HUES6 (cell line): Measurements from ENCODE around the gene DCXR.

ENCODE experiments used
- H3K27ac ChIP-seq: 2 replicates; pipeline ENCODE4 v1.7.0; 2013; ENCODE audit warnings: low read depth, mild to moderate bottlenecking, low read length, inconsistent platforms
- H3K27me3 ChIP-seq: 2 replicates; pipeline ENCODE4 v1.6.1; 2013; ENCODE audit warnings: low read length; ENCODE audit not compliant: control insufficient read depth, insufficient read depth
- H3K36me3 ChIP-seq: 2 replicates; pipeline ENCODE4 v1.6.1; 2013; ENCODE audit warnings: low read length; ENCODE audit not compliant: control insufficient read depth, insufficient read depth
- H3K4me1 ChIP-seq: 2 replicates; pipeline ENCODE4 v1.6.1; 2013; ENCODE audit warnings: low read length; ENCODE audit not compliant: control insufficient read depth, insufficient read depth
- H3K4me3 ChIP-seq: 2 replicates; pipeline ENCODE4 v1.5.1; 2013; ENCODE audit warnings: low read depth, low read length
- H3K9ac ChIP-seq: one replicate; pipeline ENCODE4 v1.6.1; 2013; ENCODE audit warnings: mild to moderate bottlenecking, low read length
- H3K9me3 ChIP-seq: 2 replicates; pipeline ENCODE4 v1.6.1; 2013; ENCODE audit warnings: low read depth, low read length; ENCODE audit not compliant: control insufficient read depth, insufficient read depth

The DCXR gene

DNA sequence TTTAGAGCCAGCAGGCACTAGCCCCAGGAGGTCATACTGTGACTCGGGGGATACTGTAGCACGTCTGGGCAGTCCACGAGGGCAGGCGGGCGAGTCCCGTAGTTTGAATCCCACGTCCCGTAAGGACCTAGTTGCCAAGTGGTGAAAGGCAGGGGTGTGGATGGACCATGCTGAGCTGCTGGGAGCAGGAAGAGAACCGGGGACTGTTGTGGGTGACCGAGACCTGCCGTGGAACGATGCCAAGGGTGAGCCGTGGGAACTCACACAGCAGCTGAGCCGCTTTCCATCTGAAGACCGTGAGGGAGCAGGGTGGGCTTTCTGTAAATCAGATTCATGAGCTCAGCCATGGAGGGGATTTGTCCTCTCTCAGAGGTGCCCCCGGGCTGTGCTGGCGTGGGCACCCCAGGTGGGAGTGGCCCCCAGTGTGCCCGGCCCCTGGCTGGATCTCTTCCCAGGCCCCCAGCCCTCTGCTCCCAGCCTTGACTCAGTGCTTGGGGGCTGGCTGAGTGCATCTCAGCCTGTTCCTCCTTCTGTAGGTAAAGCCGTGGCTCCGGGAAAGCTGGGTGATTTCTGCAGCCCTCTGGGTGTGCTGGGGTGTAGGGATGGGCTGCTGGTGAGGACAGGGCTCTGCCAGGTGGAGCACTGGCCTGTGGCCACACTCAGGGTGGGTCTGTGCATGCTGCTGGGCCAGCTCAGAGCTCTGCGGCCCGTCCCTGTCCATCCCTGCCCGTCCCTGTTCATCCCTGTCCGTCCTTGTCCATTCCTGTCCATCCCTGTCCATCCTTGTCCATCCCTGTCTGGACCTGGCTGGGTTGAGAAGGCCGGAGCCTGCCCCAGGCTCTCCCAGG lies 46.4 kb downstream of the DCXR start:
- H3K27ac ChIP-seq = peak overlapping the region; percentile 43; the same call in 1 of the 2 replicates
- no peaks in the 10 kb centered on the region for H3K9me3 ChIP-seq
- H3K4me1 ChIP-seq = peaks cover 33% of the 10 kb centered on the region
- H3K9ac ChIP-seq = peak overlapping the region; percentile 58
- peaks cover 21% of the 10 kb centered on the region for H3K36me3 ChIP-seq
- H3K27me3 ChIP-seq = no peaks in the 10 kb centered on the region
- H3K4me3 ChIP-seq = no peak overlapping the region; the same call in 1 of the 2 replicates

DNA sequence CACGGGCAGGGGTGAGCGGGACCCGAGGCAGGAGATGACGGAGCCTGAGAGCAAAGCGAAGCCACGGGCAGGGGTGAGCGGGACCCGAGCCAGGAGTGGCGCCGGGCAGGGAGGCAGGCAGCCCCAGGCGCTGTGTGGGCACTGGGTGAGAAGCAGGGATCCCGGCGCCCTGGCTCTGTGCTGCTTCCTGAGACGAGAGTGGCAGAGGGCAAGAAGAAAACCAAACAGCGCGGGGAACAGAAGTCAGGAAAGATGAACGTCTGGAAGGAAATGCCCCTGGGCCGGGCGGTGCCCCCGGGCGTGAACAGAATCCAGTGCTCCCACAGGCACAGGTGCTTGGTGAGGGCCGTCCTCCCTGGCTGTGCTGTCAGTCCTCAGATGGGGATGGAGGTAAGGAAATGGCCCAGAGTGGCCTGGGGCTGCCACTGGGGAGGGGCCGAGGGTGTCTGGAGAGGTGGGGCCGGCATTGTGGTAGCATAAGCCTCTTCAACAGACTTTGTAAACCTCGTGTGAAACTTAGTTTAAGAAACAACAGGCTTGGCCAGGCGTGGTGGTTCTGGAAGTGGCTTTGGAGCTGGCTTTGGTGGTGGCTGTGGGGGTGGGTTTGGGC lies 50.2 kb downstream of the DCXR start:
- H3K36me3 ChIP-seq = peaks cover 41% of the 10 kb centered on the region
- H3K4me3 ChIP-seq = no peak overlapping the region
- H3K4me1 ChIP-seq = peaks cover 18% of the 10 kb centered on the region
- H3K27ac ChIP-seq = no peak overlapping the region
- H3K27me3 ChIP-seq = no peaks in the 10 kb centered on the region
- H3K9me3 ChIP-seq = no peaks in the 10 kb centered on the region
- no peak overlapping the region for H3K9ac ChIP-seq

DNA sequence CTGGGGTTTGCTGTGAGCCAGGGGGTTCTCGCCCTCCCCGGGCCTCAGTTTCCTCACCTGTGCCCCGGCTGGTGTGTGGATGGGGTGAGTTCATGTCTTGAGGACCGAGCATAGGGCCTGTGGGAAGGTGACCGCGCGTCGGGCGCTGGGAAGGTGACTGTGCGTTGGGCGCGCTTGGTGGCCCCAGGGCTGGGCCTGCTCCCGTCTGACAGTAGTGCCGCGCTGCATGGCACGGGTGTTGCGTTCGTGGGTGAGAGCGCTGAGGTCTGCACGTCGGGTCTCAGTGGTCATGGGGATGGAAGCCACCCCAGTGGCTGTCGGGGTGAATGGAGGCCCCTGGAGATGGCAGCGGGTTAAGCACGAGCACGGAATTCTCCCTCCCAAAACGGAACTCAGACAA lies 50.9 kb downstream of the DCXR start:
- Histone ChIP-seq H3K9ac (no peak overlapping the region), H3K4me3 (no peak overlapping the region), H3K4me1 (peaks cover 13% of the 10 kb centered on the region), H3K27ac (no peak overlapping the region), H3K36me3 (peaks cover 44% of the 10 kb centered on the region), H3K27me3 (no peaks in the 10 kb centered on the region), H3K9me3 (no peaks in the 10 kb centered on the region)
